Left cardiac atrium (tissue), 4 donors: ENCODE data around the gene ZCCHC24. TPM values are rescaled to one million over a fixed set of nuclear protein-coding genes. Genes with fewer than 3 reads are reported as not detected.

Experiments used
- ATAC-seq, 2 donors: fragments of 200-7000 bp; cut with Tn5 transposase; one replicate each; pipeline ENCODE4 v1.9.1; 2020; ENCODE audit warnings: mild to moderate bottlenecking in 2 of 2, moderate library complexity in 2 of 2
- DNase-seq: peaks from one replicate; pipeline ENCODE4 v3.0.0-alpha.2; 2020
- intact Hi-C, 2 donors: fragments of 100-400 bp; cut with DNase I; formaldehyde crosslinking; loops; one replicate each; pipeline versions ENCODE4 v1.14.1 to v1.15.1; 2022 to 2023
- total RNA-seq, 2 donors: library from RNA; stranded (reverse); fragmentation: NEBNext Ultra II Directional; extraction: Animal tissue kit (Norgen Biotek cat#: 25700); gene quantifications; one replicate each; pipeline ENCODE4 v1.2.1, GENCODE V29; 2021
- donor health status: DM: no; HTN: yes; CAD: no.
- donor health status: DM: no; HTN: yes; CAD: no; lungs with severe emphysema.
- donor health status: DM: yes; HTN: yes; CAD: no.
- donor health status: Dilated cardiomyopathy.

The ZCCHC24 gene
- total RNA-seq, 2 donors from 2014 or later = 52.9 to 56.6 TPM

DNA sequence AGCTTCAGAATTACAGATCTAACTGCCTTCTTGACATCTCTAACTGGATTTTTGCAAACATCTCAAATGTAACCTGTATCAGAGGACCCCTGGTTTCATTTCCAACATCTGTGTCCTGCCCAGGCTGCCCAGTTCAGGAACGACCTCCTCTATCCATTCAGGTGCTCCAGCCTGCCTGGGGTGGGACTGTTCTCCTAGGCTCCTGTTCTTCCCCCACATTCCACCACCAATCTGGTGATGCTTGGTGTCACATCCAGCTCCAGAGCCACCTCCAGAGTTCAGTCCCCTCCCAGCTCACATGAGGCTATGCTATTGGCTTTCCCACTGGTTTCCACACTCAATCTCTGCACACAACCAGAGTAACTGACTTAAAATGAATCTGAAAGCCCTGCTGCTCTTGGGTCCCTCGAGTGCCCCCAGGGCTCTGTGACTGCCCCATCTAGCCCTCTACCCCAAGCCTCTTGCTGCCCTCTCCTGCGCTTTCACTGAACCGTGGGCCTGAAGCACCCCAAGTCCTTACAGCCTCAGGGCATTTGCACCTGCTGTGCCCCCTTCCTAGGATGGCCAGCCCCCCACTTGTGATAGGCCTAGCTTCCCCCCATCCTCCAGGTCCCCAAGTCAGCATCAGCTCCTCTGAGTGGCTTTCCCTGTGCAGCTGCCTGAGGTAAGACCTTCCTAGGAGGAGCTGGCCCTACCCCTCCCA is 52.1 kb downstream of the ZCCHC24 start:
- DNase-seq (peak; percentile 10), ATAC-seq (no peak)
- intact Hi-C loops = no loop called here

DNA sequence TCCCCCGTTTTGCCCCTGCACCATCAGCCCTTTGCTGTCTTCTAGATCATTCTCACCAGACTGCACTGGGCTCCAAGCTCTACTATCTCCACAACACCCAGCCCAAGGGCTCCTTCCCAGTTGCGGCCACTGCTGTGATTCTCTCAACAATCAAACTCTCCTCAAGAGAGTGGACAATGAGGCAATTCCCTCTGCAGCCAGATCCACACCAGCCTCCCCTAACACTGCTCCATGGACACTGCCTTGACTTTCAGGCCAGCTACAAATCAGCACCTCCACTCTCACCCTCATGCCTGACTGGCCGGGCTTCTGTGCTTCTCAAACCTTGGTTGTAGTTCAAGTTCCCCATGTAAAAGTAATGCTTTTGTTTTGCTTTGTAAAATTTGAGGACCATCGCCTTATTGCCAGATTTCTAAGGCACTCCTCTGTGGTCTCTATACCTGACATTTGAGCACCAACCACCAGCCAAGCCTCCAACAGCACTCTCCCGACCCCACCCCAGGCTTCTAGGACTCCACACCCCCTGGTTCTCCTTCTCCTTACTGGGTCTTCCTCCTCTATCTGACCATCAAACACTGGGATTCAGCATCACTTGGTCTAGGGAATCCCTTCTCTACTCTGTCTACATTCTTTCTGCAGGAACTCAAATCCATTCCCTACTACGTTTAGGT is 52.8 kb downstream of the ZCCHC24 start:
- ATAC-seq = peak; percentile 11 to 76
- peak; percentile 22 for DNase-seq
- intact Hi-C loops = no loop called here

DNA sequence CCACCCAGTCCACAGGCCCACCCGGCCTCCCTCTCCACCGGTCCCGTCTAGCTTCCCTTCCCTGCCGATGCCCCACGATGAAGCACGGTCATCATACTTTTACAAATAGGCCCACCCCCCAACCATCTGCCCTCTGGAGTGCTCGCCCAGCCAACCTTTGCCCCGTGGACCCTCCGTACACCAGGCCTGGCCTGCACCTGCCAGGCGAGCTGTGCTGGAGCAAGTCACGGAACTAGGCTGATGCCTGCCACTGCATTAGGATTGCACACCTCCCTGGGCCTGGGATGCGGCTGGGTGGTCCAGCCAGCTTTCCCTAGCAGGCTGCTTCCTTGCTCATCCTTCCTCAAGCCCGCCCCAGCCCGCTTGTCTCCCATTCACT is 53.4 kb downstream of the ZCCHC24 start:
- ATAC-seq = no peak
- DNase-seq = no peak
- intact Hi-C loops = no loop called here

DNA sequence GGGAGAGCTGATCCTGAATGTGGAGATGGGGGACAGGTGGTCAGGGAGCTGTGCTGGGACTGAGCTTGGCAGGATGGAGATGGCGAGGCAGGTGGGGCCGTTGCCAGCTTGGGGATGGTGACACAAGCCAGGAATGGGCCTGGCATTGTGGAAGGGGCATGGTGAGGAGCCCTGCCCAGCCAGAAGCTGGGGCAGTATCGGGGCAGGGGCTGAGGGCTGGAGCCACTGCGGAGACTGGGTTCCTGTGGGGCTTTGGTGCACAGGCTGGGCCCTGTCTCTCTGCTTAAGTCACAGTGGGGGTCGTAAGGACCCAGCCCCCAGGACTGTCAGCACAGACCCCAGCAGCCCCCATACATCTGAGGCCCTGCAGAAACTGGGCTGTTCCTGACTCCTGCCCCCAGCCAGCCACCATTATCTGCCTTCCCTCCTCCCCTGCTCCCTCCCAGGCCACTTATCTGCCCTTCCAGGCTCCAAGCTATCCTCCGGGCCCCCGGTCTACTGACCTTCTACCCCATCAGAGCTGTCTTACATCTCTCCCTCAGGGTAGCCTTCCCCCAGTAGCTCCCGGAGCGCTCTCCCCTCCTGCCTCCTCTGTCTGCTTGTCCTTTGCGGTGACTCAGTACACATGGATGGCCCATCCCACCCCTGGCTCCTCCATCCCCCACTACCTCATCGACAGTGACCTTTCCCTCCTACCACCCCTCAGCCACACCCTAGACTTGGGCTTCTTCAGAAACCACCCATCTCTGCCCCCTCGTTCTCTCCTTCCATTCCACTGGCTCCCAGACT is 54.0 kb downstream of the ZCCHC24 start:
- DNase-seq = peak; percentile 35
- ATAC-seq = peak in 1 of 2 donors; percentile 57
- intact Hi-C loops = no loop called here

DNA sequence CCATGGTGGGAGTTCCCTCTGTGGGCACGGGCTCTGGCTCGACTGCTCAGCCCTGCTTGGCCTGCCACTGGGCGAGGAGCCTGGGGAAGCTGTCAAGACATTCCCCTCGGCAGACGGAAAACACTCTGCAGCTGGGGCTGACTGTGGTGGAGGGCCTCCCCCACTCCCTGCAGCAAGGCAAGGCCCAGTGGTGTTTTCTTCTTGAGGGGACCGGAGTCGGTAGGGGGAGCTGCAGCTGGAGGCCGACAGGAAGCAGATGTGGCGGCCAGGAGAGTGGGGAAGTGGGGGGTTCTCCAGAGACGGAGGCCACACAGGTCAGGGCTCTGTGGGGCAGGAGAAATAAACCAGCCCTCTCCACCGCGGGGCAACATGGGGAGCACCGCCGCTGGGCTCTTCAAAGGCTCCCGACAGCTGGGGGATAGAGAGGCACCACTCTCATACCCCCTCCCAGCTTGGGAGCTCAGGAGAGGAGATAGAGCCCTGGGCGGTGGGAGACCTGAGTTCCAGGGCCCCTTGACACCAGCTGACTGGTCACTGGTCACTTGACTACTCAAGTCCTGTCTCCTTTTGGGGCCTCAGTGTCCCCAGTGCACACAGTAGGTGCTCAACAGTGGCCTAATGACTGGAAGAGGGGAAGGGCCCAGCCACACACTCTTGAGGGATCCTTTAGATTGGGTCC is 54.7 kb downstream of the ZCCHC24 start:
- intact Hi-C loops = no loop called here
- DNase-seq (peak; percentile 33), ATAC-seq (no peak)

DNA sequence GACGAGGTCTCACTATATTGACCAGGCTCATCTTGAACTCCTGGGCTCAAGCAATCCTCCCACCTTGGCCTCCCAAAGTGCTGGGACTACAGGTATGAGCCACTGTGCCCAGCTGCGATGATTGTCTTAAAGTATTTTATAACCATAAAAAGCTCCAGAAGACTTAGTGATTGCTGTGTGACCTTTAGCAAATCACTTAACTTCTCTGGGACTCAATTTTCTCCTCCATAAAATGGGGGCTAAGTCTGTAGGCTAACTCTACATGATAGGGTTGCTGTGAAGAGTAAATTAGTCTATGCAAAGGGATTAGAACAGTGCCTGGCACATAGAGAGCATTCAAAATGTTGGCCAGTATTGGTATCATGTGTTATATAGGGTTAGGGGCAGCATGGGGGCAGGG is 55.4 kb downstream of the ZCCHC24 start:
- intact Hi-C loops = no loop called here
- DNase-seq (no peak), ATAC-seq (no peak)

DNA sequence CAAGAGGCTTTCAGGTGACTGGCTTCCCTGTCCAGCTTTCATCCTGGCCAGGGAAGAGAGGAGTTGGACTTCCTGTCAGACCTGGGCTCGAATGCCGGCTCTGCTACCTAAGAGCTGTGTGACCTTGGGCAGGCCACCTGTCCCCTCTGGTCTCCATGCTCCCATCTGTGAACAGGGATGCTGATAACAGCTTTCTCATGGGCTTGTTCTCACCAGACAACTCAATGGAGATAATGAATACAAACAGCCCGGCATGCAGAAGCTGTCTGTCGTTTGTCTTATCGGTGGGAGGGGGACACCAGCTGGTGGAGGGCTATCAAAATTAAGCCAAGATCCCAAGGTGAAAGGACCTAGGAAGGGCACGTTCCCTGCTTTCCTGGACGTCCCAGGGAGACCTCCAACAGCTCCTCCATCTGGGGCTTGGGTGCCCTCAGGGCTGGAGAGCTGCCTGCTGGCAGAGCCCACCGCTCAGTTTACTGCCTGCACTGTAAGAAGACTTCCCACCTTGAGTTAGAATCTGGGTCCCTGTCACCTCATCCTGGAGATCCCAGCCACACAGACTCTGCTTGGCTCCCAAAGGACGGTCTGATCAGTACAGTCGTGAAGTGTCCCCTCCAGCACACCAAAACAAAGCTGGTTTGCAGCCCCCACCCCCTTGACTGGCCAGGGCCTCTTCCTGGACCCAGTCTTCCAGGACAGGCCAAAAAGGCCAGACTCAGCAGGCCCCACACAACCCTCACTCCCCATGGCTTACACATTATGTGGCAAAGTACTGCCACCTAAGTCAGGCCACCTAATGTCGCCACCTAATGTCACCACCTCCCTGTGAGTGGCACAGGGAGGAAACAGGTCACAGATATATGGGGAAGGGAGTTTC is 57.2 kb downstream of the ZCCHC24 start:
- intact Hi-C loops = no loop called here
- no peak for ATAC-seq
- peak; percentile 14 for DNase-seq

DNA sequence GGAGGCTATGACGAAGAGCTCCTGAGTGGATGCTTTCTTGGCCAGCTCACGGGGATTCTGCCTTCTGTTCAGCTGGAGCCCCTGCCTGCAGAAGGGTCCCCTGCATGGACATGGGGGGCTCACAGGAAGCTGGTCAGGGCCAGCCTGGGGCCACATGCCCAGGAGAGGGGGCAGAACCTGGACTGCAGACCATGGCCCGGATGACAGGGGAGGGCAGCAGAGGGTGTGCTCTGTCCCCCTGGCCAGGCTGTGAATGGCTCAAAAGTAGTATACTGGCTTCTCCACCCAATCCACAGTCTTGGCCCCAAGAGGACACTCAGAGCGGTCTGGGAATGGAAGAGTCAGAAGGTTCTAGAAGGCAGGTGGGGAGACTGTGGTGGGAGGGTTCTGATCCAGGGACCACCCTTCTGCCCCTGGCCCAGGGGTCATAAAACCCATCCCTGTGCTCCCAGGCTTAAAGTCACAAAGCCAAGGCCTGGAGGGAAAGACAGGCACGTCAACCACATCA is 57.9 kb downstream of the ZCCHC24 start:
- no peak for ATAC-seq
- DNase-seq = no peak
- intact Hi-C loops = no loop called here

DNA sequence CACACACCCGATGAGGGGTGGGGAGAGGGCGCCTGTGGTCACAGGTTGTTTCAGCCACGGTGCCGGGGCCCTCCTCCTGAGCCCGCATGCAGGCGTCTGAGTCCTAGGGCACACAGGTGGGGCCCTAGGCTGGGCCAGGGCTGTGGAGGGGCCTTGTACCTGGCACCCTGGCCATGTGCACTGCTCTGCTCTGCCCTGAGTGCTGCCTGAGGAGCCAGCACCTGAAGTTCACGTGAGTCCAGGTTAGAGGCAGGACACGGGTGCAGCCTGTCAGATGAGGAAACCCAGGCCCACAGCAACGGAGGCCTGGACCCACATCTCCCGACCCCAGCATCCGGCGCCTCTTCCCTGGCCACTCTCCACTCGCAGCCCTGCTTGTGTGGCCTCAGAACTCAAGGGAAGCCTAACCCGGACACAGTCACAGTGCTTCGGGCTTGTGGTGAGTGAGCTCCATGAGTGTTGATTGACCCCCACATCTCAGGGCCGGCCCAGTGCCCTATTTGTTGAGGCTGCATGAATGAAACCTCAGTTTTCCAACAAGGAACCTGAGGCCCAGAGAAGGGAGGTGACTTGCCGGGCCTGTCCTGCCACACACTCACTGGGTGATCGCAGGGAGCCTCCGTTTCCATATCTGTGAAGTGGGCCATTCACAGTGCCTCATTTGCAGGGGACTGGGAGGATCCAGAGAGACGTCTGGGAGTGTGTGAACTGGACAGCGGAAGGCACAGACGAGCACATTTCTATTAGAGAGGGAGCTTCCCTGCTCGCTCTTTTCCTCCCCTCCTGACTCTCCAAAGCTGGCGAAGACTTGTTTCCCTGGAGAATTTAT is 58.6 kb downstream of the ZCCHC24 start:
- ATAC-seq = no peak
- intact Hi-C loops = no loop called here
- DNase-seq = peak; percentile 16

DNA sequence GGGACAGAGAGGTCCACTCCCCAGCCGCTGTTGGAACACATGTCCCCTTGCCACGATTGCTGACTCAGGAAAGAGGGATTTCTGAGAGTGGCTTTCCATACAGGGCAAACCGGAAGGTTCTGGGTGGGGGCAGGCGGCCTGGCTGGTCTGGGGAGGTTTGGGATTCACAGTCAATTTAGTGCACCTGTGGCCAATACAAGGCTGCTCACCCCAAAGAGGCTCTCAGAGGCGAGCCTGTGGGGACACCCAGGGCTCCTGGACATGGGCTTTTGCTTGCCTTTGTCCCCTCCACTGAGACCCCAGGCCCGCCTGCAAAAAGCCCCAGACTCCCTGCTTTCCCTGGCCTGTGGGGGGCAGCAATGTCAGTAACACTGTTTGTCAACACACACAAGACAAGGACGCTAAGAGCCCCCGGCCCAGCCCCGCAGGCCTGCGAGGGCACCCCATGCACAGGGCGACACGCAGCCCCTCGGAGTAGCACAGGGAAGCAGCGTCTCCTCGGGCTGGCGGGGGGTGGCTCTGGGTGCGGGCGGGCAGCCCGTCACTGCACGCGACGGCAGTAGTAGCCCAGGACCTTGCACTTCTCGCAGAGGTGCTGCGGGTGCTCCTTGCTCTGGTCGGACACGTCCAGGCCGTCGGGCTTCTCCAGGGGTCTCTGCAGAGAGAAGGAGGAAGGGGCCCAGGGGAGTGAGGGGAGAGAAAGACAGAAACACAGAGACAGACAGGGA is 59.5 kb downstream of the ZCCHC24 start:
- DNase-seq = peak; percentile 18
- intact Hi-C loops = no loop called here

DNA sequence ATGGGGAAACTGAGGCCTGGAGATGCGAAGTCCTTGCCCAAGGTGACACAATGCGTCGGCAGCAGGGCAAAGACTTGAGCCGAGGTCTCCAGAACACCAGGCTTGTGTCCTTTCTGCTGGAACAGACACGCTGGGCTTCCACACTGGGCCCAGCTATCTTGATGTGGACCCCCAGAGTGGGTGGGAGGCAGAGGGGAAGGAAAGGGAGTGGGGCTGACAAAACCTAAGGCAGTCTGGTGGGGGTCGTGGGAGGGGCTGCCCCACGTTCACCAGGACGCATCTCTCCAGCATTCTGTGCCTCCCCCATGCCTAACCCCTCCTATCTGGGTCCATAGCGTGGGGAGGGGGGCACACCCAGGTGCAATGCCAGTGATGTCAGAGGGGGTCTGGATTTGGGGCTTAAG is 60.0 kb downstream of the ZCCHC24 start:
- no peak for ATAC-seq
- DNase-seq = peak; percentile 13
- intact Hi-C loops = no loop called here

More for the DNA sequence above, 59.5 kb downstream of the ZCCHC24 start:
- no peak for ATAC-seq

DNA sequence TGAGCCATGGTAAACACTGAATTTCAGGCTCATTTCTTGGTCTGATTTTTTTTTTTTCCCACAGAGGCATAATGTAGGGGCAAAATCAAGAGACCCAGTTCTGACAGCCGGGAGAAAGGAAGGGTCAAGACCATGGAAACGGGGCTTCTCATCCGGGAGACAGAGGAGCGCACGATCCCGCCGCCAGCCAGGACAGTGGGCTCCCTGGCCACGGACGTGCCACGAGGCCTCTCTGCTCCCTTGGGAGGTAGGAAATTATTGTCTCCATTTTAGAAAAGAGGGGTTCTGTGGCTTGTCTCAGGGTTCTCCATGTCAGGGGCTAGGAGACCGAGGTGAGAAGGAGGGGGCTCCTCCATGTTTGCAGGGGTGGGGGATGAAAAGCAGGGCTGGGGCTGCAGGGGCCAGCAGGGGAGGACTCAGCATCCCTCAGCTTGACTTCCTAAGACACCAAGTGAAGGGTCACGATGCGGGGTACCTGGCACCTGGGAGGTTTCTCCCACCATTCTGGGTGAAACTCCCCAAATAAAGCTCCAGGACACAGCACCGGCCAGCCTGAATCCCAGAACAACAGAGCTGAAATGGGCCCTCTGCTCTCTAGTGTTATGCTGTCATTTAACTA is 60.5 kb downstream of the ZCCHC24 start:
- ATAC-seq (no peak), DNase-seq (peak; percentile 7)
- intact Hi-C loops = no loop called here

DNA sequence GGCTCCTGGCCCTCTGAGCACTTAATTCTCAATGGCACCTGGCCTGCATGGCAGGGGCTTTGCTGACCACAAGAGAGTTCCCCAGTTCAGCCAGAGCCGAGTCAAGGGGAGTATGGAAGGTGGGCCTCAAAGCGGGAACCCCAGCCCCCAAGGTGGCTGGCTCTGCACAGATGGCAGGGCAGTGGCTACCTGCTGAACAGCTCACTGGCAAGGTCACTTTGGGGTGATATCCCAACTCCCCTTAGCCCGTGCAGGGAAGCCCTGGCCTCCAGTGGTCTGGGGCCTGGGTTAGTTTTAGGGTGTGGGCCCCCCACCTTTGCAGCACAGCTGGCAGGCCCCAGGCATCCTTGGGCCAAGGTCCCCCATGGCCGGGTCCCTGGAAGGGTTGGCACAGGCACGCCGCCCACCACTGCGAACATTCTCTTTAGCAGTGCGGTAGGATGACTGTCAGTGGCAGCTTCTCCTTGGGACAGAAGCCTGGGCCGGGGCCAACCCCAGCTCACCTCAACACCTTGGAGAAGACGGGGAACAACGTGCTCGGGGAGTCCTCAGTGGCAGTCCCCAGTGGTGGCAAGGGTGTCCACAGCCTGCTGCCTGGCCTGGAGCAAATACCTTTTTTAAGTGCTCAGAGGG is 61.3 kb downstream of the ZCCHC24 start:
- DNase-seq (peak; percentile 27), ATAC-seq (no peak)
- intact Hi-C loops = no loop called here

DNA sequence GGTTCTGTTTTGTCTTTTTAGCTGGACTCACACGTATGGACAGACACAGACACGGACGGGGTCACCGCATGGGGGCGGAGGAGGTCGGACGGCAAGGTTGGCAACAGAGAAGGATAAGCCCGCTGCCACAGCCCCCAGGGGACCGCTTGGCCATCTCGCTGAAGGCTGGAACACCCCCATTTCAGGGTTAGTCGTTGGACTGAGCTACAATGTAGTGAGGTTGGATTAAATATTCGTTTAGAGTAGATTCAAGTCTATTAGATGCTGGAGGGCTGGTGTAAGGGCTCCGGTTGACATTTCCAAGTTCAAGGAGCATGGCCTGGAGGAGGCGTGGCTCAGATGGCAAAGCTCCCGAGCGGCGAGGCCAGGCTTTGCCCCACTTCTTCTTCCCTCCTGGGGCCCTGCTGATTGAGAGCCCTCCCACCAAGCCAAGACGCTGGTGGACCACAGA is 62.9 kb downstream of the ZCCHC24 start:
- DNase-seq = peak; percentile 36
- intact Hi-C loops = no loop called here
- ATAC-seq = no peak

DNA sequence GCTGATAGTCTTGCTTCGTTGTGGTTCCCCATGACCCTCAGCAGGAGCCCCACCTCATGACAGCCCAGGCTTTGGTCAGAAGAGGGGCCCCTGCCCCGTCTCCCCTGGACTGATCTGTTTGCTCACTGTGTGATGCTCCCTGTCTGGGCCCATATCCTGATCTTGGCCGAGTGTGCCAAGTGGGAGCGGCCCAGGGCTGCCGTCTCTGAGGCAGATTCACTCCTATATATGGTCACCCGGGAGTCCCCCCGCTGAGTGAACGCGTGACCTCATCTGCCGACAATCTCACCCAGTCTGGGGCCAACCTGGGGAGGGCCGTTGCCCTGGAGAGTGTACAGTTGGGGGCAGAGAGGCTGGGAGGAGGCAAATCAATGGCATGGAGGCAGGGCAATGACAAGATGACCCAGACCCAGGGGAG is 63.6 kb downstream of the ZCCHC24 start:
- DNase-seq (peak; percentile 81), ATAC-seq (peak; percentile 67 to 77)
- intact Hi-C loops = no loop called here
